NCI-H146 (cell line): ENCODE data around the gene STRADB.
"Not testable (repeated sequence)": the region's sequence is repeated elsewhere in the genome, so short reads cannot be mapped to it uniquely, and the experiment has no call there.

Experiments
- DNase-seq: peaks from one replicate; lab custom pipeline; 2025; lab: John Stamatoyannopoulos, UW

The STRADB gene

GRCh38 chr2:201430839-201431238, 20.7 kb upstream of the STRADB start:
- DNase-seq = no peak

DNA sequence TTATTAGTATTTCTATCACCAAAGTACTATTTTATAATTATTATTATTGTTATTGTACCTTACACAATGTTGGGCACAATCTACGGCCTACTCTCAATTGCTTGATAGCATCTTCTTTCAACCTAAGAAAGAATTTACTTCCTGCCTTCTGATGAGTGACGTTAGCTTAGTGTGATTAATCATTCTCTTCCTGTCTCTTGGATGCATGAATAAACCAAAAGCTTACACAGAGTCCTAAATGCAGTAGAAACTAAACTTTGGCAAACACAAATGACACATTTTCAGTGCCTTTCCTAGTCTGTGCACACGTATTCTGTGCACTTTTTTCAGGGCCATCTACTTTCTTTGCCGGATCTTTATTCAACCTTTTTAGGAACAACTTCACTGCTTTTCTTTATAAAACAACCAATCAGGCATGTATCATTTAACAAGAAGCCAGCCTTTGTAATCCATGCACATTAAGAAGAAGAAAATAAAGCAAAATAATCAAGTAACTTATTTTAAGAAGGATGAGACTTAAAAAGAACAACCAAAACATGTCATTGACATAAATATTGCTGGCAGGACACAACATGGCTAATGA, 19.4 kb upstream of the STRADB start:
- no peak for DNase-seq

- DNase-seq = no peak
These were observed 18.7 kb upstream of the STRADB start for GRCh38 chr2:201432621-201433393.

DNA sequence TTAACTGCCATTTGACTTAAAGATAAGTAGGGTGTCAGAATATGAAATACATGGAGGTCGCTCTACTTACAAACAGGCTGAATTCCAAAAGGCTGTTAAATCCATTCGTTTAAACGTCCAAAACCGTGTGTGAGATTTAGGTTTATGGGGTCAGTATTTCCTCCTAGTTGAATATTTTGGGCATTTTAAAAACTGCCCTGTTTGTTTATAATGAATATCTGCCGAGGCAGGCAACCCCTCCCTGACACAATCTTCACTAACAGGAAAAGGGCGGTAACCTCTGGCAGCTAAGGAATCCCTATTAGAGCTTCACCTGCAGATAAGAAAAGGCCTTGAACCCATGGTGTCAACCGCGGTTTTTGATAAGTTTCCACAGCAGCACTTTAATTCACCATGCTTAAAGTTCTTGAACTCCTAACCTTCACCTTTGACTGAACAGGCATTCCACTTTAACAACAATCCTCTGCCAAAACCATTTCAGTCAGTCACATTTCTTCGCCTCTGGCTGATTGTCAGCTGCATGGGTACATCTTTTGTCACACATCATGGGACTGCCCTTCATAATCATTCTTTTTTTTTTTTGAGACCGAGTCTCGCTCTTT, 18.0 kb upstream of the STRADB start:
- DNase-seq = no peak

DNA sequence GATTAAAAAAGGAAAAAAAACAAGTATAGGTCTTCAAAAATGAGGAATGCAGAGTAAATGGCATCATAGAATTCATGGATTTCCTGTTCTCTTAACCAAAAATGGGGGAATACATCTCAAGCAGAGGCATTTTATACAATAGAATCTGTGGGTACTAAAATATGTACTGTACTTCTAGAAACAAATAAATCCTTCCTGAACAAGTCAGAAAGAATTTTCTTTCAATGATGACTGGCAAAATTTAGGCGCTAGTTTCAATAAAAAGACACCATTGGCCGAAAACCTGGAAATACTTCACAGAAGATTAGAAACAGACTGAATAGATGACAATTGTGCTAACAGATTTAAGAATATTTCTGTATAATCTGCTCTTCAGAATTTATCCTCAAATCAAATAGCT, 15.4 kb upstream of the STRADB start:
- DNase-seq = no peak

- not testable (repeated sequence) for DNase-seq
These were observed 12.1 kb upstream of the STRADB start for GRCh38 chr2:201439336-201439922.

DNA sequence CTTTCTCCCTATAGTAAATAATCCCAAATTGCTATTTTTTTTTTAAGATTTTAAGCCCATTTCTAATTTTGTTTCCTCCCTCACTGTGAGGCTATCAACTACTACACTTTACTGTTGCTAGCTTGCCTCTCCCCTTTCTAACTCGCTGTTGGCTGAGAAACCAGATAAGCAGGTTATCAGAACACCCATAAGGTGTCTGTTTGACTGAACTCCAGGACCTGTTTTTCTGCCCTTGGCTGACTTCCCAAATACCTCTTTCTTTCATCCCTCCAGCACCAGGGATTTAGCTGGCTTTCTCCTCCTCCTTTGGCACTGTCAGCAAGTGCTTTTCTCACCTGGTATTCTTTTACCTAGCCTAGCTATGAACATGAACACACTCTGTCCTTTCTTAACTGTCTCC, 11.4 kb upstream of the STRADB start:
- no peak for DNase-seq

GRCh38 chr2:201441409-201441808, 10.1 kb upstream of the STRADB start:
- DNase-seq = no peak

- DNase-seq = no peak
These were observed 6.6 kb upstream of the STRADB start for GRCh38 chr2:201444746-201445465.

GRCh38 chr2:201447086-201447485, 4.5 kb upstream of the STRADB start:
- DNase-seq = no peak

- DNase-seq = no peak
These were observed 3.5 kb upstream of the STRADB start for GRCh38 chr2:201448061-201448460.

DNA sequence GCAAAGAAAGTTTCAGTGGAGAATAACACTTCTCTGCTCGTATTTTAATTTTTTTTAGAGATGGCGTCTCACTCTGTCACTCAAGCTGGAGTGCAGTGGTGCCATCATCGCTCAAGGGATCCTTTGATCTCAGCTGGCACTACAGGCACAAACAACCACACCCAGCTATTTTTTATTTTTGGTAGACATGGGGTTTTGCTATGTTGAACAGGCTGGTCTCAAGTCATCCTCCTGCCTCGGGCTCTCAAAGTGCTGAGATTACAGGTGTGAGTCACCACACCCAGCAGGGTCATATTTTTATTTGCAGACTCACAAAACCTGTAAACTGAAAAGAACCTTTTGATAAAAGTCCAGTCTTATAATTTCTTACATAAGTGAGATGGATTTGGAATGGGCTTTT, 2.8 kb upstream of the STRADB start:
- no peak for DNase-seq

DNA sequence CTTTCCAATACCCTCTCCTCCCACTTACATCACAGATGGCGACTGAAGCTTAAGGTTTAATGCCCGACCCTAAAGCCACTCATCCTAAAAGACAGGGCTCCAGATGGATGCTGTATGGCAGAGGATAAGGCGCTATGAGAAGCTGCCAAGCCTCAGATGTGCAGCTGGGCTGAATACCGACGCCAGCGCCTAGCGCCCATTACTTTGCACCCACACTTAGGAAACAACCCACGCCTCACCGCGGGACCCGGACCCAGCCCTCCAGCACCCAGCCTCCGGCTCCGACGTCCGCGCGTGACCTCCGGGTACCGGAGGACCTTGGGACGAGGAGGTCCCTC, 617 bp upstream of the STRADB start:
- peak; percentile 39 for DNase-seq

DNA sequence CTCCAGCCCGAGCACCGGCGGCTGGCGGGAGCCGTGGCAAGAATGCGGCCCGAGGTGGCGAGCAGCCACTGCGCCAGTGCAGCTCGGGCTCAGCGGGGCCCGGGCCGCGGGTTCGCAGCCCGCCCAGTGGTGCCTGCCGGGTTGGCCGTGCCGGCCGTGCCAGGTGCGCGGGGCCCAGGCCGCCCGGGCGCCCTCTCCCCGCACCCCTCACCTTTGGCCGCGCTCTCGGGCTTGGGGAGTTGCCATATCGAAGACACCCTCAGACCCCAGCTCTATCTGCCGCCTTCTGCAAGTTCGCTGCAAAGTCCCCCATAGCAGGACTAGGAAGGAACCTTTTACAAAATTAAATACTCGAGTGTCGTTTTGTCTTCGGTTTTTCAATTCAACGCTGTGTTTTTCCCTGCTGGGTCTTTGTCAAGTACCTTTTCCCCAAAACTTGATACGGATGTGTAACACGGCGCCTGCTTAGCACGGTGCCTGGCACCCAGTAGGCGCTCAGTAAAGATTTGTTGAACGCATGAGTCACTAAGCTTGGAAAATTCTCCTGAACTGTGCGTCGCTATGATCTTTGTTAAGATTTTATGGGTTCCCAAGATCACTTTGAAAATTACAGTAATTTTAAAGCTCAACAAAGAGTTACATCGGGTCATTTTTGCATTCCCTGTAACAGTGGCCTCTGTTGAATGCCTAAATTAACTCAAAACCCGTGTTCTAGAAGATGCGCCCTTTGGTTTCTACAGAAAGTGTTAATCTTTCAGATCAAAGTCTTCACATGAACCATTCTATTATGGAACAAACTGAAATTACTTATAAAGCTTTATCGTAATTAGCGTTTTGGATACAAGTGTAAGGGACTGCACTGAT, 750 bp downstream of the STRADB start:
- DNase-seq = no peak

DNA sequence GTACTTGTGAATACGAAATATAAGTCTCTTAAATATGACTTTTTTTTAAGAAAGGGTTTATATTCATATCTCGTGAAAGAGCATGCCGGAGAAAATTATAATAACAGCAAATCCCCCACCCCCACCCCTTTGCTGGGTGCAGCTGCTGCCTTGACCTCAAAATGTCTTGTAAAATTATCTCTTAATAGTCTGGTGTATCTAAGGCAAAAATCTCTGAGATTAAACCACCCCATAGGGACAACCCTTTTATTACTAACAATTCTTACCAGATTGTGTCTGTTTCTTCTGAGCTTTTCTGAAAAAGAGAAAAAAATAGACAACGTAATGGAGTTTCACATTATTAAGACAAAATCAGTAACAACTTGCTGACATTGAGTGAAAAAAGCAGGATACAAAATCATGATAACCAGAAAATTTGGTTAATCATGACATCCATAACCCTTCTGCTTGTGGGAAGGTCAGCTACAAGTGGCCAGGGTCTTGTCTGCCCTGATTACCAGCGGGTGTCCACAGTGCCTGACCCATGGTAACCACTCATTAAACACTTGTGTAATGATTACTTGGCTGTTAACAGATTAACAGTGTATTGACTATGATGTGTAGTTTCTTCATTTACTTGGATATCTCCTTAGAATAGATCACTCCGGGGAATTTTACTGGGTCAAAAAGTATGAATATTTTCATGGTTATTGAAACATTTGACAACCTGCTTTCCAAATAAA, 1.5 kb downstream of the STRADB start:
- peak; percentile 35 for DNase-seq

GRCh38 chr2:201458381-201458780, 6.8 kb downstream of the STRADB start:
- DNase-seq = no peak

- DNase-seq = no peak
These were observed 9.0 kb downstream of the STRADB start for GRCh38 chr2:201460532-201460931.

DNA sequence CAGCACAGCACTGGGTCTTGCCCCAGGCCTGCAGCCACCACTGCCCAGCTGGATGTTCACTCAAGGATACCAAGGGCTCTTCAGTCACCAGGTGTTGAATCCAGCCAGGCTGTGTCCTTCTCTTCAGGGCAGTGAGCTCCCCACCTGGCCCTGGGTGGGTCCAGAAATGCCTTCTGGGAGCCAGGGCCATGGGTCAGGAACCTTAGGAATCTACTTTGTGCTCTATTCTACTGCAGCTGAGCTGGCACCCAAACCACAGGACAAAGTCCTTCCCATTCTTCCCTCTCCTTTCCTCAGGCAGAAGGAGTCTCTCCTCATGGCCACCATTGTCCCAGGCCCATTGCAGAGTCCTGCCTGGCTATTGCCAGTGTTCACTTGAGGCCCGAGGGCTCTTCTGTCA, 13.0 kb downstream of the STRADB start:
- DNase-seq = no peak

DNA sequence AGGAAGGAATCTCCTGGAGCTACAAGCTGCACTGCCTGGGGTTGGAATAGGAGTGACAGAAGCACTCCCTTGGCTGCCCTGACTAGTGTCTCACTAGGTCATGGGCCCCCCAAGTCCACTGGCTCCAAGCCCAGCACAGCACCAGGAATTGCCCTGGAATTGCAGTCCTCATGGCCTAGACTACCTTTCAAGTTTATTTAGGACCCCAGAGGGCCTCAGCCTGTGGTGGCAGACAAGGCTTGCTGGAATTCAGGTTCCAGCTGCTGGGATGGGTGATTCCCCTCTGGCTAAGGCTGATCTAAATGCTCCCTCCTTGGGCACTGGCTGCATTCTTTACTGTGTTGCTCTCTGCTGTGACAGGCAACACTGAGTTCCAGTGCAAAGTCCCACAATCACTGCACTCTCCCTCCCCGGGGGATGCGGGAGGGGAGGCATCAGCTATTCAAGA, 14.0 kb downstream of the STRADB start:
- no peak for DNase-seq

- DNase-seq = no peak
These were observed 14.6 kb downstream of the STRADB start for GRCh38 chr2:201466050-201466675.
